Measurements from ENCODE around the gene GRIN1.
"Not testable (repeated sequence)": the region's sequence is repeated elsewhere in the genome, so short reads cannot be mapped to it uniquely, and the experiment has no call there.

GRIN1 gene

GRCh38 chr9:137128862-137129455, 10.0 kb upstream of the GRIN1 start:
- no peak for DNase-seq

- DNase-seq: peak; percentile 92
Measured at GRCh38 chr9:137129456-137130175, 9.3 kb upstream of the GRIN1 start.

GRCh38 chr9:137130176-137130755, 8.7 kb upstream of the GRIN1 start:
- no peak for DNase-seq

GRCh38 chr9:137134191-137134590, 4.8 kb upstream of the GRIN1 start:
- DNase-seq: no peak

- not testable (repeated sequence) for DNase-seq
Measured at GRCh38 chr9:137135154-137135553, 3.8 kb upstream of the GRIN1 start.

- no peak for DNase-seq
Measured at GRCh38 chr9:137136261-137136880, 2.6 kb upstream of the GRIN1 start.

- DNase-seq: no peak
Measured at GRCh38 chr9:137136881-137137607, 1.9 kb upstream of the GRIN1 start.

- DNase-seq: no peak
Measured at GRCh38 chr9:137138058-137138721, 764 bp upstream of the GRIN1 start.

- no peak for DNase-seq
Measured at GRCh38 chr9:137139468-137140150, 655 bp downstream of the GRIN1 start.

- no peak for DNase-seq
Measured at GRCh38 chr9:137140151-137141012, 1.4 kb downstream of the GRIN1 start.

- no peak for DNase-seq
Measured at GRCh38 chr9:137141050-137141810, 2.3 kb downstream of the GRIN1 start.

GRCh38 chr9:137141976-137142936, 3.3 kb downstream of the GRIN1 start:
- DNase-seq: no peak

GRCh38 chr9:137143459-137143858, 4.5 kb downstream of the GRIN1 start:
- no peak for DNase-seq

GRCh38 chr9:137145731-137146526, 7.0 kb downstream of the GRIN1 start:
- DNase-seq: no peak

GRCh38 chr9:137146527-137146918, 7.6 kb downstream of the GRIN1 start:
- DNase-seq: no peak

- no peak for DNase-seq
Measured at GRCh38 chr9:137147091-137147792, 8.3 kb downstream of the GRIN1 start.

- no peak for DNase-seq
Measured at GRCh38 chr9:137147793-137148160, 8.8 kb downstream of the GRIN1 start.
